Measurements from ENCODE around the gene PCDHB5.
"Not testable (repeated sequence)": the region's sequence is repeated elsewhere in the genome, so short reads cannot be mapped to it uniquely, and the experiment has no call there.

The PCDHB5 gene

GRCh38 chr5:141135030-141135717 is at the start of gene PCDHB5:
Gene PCDHB5 (plus strand): TSS chr5:141135206. CDS start chr5:141135435, 229 bp downstream.
- no peak for DNase-seq (ENCODE audit: low read depth in 2 of 2)

GRCh38 chr5:141094481-141095262 is 40.3 kb upstream of the PCDHB5 start, which contains the start of gene PCDHB2:
Gene PCDHB2 (plus strand): TSS chr5:141094615. CDS start chr5:141094791, 176 bp downstream.
- no peak for DNase-seq (ENCODE audit: low read depth in 2 of 2)

GRCh38 chr5:141095263-141095641 is 39.8 kb upstream of the PCDHB5 start:
- no peak for DNase-seq (ENCODE audit: low read depth in 2 of 2)

GRCh38 chr5:141096181-141096580 is 38.8 kb upstream of the PCDHB5 start:
- DNase-seq (ENCODE audit: low read depth in 2 of 2): not testable (repeated sequence)

- DNase-seq (ENCODE audit: low read depth in 2 of 2): not testable (repeated sequence)
Observed at GRCh38 chr5:141096586-141096985, 38.4 kb upstream of the PCDHB5 start.

GRCh38 chr5:141100243-141100805 is 34.7 kb upstream of the PCDHB5 start, which contains the start of gene PCDHB3:
Gene PCDHB3 (plus strand): TSS chr5:141100473. CDS start chr5:141100650, 177 bp downstream.
- no peak for DNase-seq (ENCODE audit: low read depth in 2 of 2)

GRCh38 chr5:141101059-141101458 is 33.9 kb upstream of the PCDHB5 start:
- no peak for DNase-seq (ENCODE audit: low read depth in 2 of 2)

GRCh38 chr5:141102070-141102469 is 32.9 kb upstream of the PCDHB5 start:
- DNase-seq (ENCODE audit: low read depth in 2 of 2): not testable (repeated sequence)

- not testable (repeated sequence) for DNase-seq (ENCODE audit: low read depth in 2 of 2)
Observed at GRCh38 chr5:141102471-141102870, 32.5 kb upstream of the PCDHB5 start.

GRCh38 chr5:141105350-141105749 is 29.7 kb upstream of the PCDHB5 start:
- DNase-seq (ENCODE audit: low read depth in 2 of 2): no peak

GRCh38 chr5:141119250-141119649 is 15.8 kb upstream of the PCDHB5 start:
- DNase-seq (ENCODE audit: low read depth in 2 of 2): no peak

- no peak for DNase-seq (ENCODE audit: low read depth in 2 of 2)
Observed at GRCh38 chr5:141121563-141121962, 13.4 kb upstream of the PCDHB5 start, which contains the start of gene PCDHB4. Gene PCDHB4 (plus strand): TSS chr5:141121818. CDS start chr5:141121999, 181 bp downstream.

- no peak for DNase-seq (ENCODE audit: low read depth in 2 of 2)
Observed at GRCh38 chr5:141121985-141122384, 13.0 kb upstream of the PCDHB5 start.

GRCh38 chr5:141123396-141124135 is 11.4 kb upstream of the PCDHB5 start:
- DNase-seq (ENCODE audit: low read depth in 2 of 2): not testable (repeated sequence)

- DNase-seq (ENCODE audit: low read depth in 2 of 2): no peak
Observed at GRCh38 chr5:141127305-141127704, 7.7 kb upstream of the PCDHB5 start.

GRCh38 chr5:141135718-141136266 is 786 bp downstream of the PCDHB5 start:
- no peak for DNase-seq (ENCODE audit: low read depth in 2 of 2)

GRCh38 chr5:141137346-141137745 is 2.3 kb downstream of the PCDHB5 start:
- DNase-seq (ENCODE audit: low read depth in 2 of 2): not testable (repeated sequence)

- DNase-seq (ENCODE audit: low read depth in 2 of 2): no peak
Observed at GRCh38 chr5:141149812-141150211, 14.8 kb downstream of the PCDHB5 start, which contains the start of gene PCDHB6. Gene PCDHB6 (plus strand): TSS chr5:141150057. CDS start chr5:141150258, 201 bp downstream.

- no peak for DNase-seq (ENCODE audit: low read depth in 2 of 2)
Observed at GRCh38 chr5:141150224-141150992, 15.4 kb downstream of the PCDHB5 start.

- DNase-seq (ENCODE audit: low read depth in 2 of 2): no peak
Observed at GRCh38 chr5:141150993-141151325, 16.0 kb downstream of the PCDHB5 start.

GRCh38 chr5:141151632-141152031 is 16.6 kb downstream of the PCDHB5 start:
- not testable (repeated sequence) for DNase-seq (ENCODE audit: low read depth in 2 of 2)
